Neuron (in vitro differentiated cells): ENCODE measurements around the gene ENC1.

Experiments
- H2AFZ ChIP-seq: one replicate; pipeline ENCODE4 v1.6.1; 2013; ENCODE audit warnings: low read depth, mild to moderate bottlenecking, inconsistent platforms, low read length, moderate library complexity
- H3K27me3 ChIP-seq: one replicate; pipeline ENCODE4 v1.6.1; 2013; ENCODE audit warnings: low read length; ENCODE audit not compliant: insufficient read depth
- H3K36me3 ChIP-seq: one replicate; pipeline ENCODE4 v1.6.1; 2013; ENCODE audit warnings: low read length; ENCODE audit not compliant: insufficient read depth
- H3K4me1 ChIP-seq: one replicate; pipeline ENCODE4 v1.6.1; 2013; ENCODE audit warnings: low read length; ENCODE audit not compliant: insufficient read depth
- H3K4me3 ChIP-seq: 2 replicates; pipeline ENCODE4 v1.5.1; 2013; ENCODE audit warnings: mild to moderate bottlenecking, low read length, moderate library complexity
- H3K9me3 ChIP-seq: one replicate; pipeline ENCODE4 v1.6.1; 2013; ENCODE audit warnings: low read length

ENC1 gene

DNA sequence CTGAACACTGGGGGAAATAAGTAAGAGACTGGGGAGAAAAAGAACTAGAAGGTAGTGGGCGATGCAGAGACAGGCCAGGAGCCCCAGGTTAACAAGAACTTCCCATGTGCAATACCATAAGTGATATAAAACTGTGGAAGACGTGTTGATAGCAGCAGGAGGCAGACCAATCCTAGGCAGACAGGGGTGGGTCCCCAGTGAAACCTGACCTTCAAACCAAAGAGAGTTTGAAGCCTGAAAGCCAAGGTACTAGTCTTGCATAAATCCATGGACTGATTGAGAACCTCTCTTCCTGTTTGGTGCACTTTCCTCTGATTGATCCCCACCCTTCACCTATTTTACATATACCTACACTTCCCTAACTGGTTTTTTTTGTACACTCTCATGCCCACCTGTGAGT is 29.3 kb upstream of the ENC1 start:
- no peaks in the 10 kb centered on the region for H3K36me3 ChIP-seq
- H2AFZ ChIP-seq = no peak overlapping the region
- H3K4me3 ChIP-seq = no peak overlapping the region
- H3K9me3 ChIP-seq = no peaks in the 10 kb centered on the region
- no peaks in the 10 kb centered on the region for H3K27me3 ChIP-seq
- no peaks in the 10 kb centered on the region for H3K4me1 ChIP-seq

DNA sequence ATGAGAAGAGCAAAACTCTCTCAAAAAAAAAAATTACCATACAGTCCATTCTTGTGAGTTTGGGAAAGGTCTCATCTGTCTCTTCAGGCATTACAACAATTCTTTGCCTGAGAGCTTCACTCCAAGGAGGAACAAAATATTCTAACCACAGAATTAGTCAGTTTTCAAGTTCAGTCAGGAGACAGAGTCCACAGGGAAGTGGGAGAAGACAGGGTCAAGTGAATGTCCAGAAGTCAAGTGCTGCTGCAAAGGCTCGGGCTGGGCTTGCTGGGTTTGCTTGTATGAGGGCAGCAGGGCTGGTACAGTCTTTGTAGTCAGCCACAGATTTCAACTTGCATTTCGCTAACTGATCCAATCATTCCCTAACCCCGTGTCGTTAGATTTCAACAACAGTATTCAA is 26.9 kb upstream of the ENC1 start:
- H3K9me3 ChIP-seq = no peaks in the 10 kb centered on the region
- no peaks in the 10 kb centered on the region for H3K36me3 ChIP-seq
- no peaks in the 10 kb centered on the region for H3K4me1 ChIP-seq
- no peak overlapping the region for H3K4me3 ChIP-seq
- no peak overlapping the region for H2AFZ ChIP-seq
- H3K27me3 ChIP-seq = no peaks in the 10 kb centered on the region

GRCh38 chr5:74665816-74666215 is 25.3 kb upstream of the ENC1 start:
- no peak overlapping the region for H3K4me3 ChIP-seq
- H3K27me3 ChIP-seq = no peaks in the 10 kb centered on the region
- no peaks in the 10 kb centered on the region for H3K36me3 ChIP-seq

GRCh38 chr5:74665273-74665672 is 24.7 kb upstream of the ENC1 start:
- Histone ChIP-seq H2AFZ (no peak overlapping the region), H3K36me3 (no peaks in the 10 kb centered on the region), H3K27me3 (no peaks in the 10 kb centered on the region)

More at GRCh38 chr5:74665816-74666215, 25.3 kb upstream of the ENC1 start:
- H2AFZ ChIP-seq = no peak overlapping the region
- no peaks in the 10 kb centered on the region for H3K9me3 ChIP-seq
- peaks cover 2% of the 10 kb centered on the region for H3K4me1 ChIP-seq

GRCh38 chr5:74664551-74664950 is 24.0 kb upstream of the ENC1 start:
- Histone ChIP-seq H3K9me3 (no peaks in the 10 kb centered on the region), H2AFZ (no peak overlapping the region), H3K27me3 (no peaks in the 10 kb centered on the region), H3K4me3 (no peak overlapping the region), H3K36me3 (no peaks in the 10 kb centered on the region), H3K4me1 (peaks cover 6% of the 10 kb centered on the region)

More at GRCh38 chr5:74665273-74665672, 24.7 kb upstream of the ENC1 start:
- Histone ChIP-seq H3K9me3 (no peaks in the 10 kb centered on the region), H3K4me3 (no peak overlapping the region), H3K4me1 (peaks cover 4% of the 10 kb centered on the region)

DNA sequence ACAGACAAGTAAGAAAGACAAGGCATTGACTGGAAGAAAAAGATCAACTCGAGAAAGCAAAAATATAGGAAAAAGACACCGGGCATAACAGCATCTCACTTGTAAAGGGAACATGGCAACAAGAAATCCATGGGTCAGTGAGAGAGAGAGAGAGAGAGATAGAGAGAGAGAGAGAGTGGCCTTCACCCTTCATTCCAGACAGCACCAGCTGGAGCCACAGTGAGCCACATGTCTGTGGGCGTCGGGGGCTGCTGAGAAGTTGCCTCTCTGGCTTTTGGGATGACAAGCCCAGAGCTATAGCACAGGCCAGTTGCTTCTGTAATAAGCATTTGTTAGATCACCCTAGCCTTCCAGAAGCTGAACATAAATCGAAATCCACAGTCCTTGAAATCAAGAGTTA is 20.3 kb upstream of the ENC1 start:
- no peak overlapping the region for H2AFZ ChIP-seq
- H3K36me3 ChIP-seq = no peaks in the 10 kb centered on the region
- H3K27me3 ChIP-seq = peaks cover 5% of the 10 kb centered on the region
- H3K4me1 ChIP-seq = peaks cover 6% of the 10 kb centered on the region
- no peak overlapping the region for H3K4me3 ChIP-seq
- peaks cover 3% of the 10 kb centered on the region for H3K9me3 ChIP-seq

GRCh38 chr5:74660140-74660539 is 19.6 kb upstream of the ENC1 start:
- Histone ChIP-seq H3K4me1 (peaks cover 6% of the 10 kb centered on the region), H2AFZ (no peak overlapping the region), H3K36me3 (no peaks in the 10 kb centered on the region), H3K4me3 (no peak overlapping the region), H3K9me3 (peaks cover 3% of the 10 kb centered on the region), H3K27me3 (peaks cover 5% of the 10 kb centered on the region)

DNA sequence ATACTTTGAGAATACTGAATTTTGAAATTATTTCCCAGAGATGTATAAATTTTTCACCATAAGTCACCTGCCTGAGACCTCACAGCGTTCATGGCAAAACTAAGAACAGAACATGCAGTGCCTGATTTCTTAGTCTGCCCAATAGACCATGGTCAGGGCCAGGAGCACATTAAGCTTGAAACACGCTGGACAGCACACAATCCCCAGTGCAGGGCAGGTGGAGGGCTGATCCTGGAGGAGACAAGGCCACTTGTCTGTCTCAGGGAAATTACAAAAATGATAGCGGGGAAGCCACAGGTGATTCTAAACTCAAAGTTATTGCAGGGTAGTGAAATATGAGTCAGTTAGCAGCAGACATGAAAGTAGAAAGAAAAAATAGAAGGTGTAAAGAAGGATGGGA is 18.6 kb upstream of the ENC1 start:
- Histone ChIP-seq H3K9me3 (peaks cover 3% of the 10 kb centered on the region), H3K4me3 (no peak overlapping the region), H3K27me3 (peaks cover 5% of the 10 kb centered on the region), H3K4me1 (peaks cover 6% of the 10 kb centered on the region), H3K36me3 (no peaks in the 10 kb centered on the region), H2AFZ (no peak overlapping the region)

GRCh38 chr5:74657165-74657564 is 16.6 kb upstream of the ENC1 start:
- H3K4me3 ChIP-seq = no peak overlapping the region
- H3K4me1 ChIP-seq = peaks cover 6% of the 10 kb centered on the region
- peaks cover 5% of the 10 kb centered on the region for H3K27me3 ChIP-seq
- no peaks in the 10 kb centered on the region for H3K36me3 ChIP-seq
- H2AFZ ChIP-seq = no peak overlapping the region
- peaks cover 3% of the 10 kb centered on the region for H3K9me3 ChIP-seq

GRCh38 chr5:74655716-74656115 is 15.2 kb upstream of the ENC1 start:
- Histone ChIP-seq H3K9me3 (peaks cover 3% of the 10 kb centered on the region), H2AFZ (no peak overlapping the region), H3K4me1 (peaks cover 3% of the 10 kb centered on the region), H3K27me3 (peaks cover 5% of the 10 kb centered on the region), H3K4me3 (no peak overlapping the region), H3K36me3 (no peaks in the 10 kb centered on the region)

DNA sequence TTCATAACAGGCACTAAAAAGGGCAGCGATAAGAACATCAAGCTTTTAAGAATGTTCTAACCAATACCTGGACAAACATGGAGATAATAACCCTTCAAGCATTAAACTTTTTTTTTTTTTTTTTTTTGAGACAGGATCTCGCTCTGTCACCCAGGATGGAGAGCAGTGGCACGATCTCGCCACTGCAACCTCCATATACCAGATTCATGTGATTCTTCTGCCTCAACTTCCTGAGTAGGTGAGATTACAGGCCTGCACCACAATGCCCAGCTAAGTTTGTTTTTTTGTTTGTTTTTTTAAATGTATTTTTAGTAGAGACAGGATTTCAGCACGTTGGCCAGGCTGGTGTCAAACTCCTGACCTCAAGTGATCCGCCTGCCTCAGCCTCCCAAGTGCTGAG is 14.7 kb upstream of the ENC1 start:
- no peaks in the 10 kb centered on the region for H3K36me3 ChIP-seq
- H3K9me3 ChIP-seq = peaks cover 3% of the 10 kb centered on the region
- H3K27me3 ChIP-seq = peaks cover 5% of the 10 kb centered on the region
- H2AFZ ChIP-seq = no peak overlapping the region
- H3K4me1 ChIP-seq = peaks cover 2% of the 10 kb centered on the region
- H3K4me3 ChIP-seq = no peak overlapping the region

DNA sequence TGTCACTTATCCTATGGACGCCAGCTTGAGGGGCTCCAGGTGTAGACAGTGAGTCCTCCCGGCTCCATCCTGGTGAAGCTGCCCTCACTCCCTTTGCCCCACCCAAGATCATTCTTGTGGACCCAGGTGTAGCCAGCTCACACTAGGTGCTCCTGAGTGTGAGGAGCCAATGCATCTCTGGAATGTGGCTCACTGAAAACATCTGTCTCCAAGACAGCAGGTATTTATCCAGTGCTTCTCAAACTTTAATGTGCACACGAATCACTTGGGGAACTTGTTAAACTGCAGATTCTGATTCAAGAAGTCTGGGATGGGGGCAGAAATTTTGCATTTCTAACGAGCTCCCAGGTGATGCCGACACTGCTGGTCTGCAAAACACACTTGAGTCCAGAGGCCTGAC is 13.5 kb upstream of the ENC1 start:
- H3K9me3 ChIP-seq = peaks cover 3% of the 10 kb centered on the region
- H3K27me3 ChIP-seq = peaks cover 5% of the 10 kb centered on the region
- H3K4me3 ChIP-seq = no peak overlapping the region
- peaks cover 4% of the 10 kb centered on the region for H3K4me1 ChIP-seq
- no peaks in the 10 kb centered on the region for H3K36me3 ChIP-seq
- H2AFZ ChIP-seq = no peak overlapping the region

DNA sequence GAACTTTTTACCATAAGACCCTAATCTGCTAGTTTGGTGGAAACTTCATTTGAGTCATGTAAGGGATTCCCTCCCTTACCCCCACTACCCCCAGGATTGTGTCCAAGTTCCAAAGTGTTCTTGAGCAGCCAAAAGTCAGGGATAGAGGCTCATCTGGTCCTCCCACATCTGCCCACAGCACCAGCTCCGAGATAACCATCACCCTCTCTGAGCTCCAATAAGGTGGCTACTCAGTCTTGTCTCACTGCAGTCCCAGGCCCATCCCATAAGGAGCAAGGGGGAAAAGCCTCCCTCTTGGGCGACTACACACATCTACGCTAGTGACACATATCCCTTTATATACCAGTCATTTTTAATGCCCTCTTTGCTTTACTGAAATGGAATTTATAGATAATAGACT is 12.0 kb upstream of the ENC1 start:
- Histone ChIP-seq H3K4me3 (no peak overlapping the region), H3K4me1 (peaks cover 10% of the 10 kb centered on the region), H3K36me3 (no peaks in the 10 kb centered on the region), H3K9me3 (no peaks in the 10 kb centered on the region), H2AFZ (no peak overlapping the region), H3K27me3 (no peaks in the 10 kb centered on the region)

GRCh38 chr5:74651710-74652109 is 11.2 kb upstream of the ENC1 start:
- no peak overlapping the region for H3K4me3 ChIP-seq
- H3K9me3 ChIP-seq = no peaks in the 10 kb centered on the region
- H2AFZ ChIP-seq = no peak overlapping the region
- no peaks in the 10 kb centered on the region for H3K27me3 ChIP-seq
- H3K36me3 ChIP-seq = no peaks in the 10 kb centered on the region
- H3K4me1 ChIP-seq = peaks cover 10% of the 10 kb centered on the region
